ENCODE measurements around the gene CFAP46. TPM values are rescaled to one million over a fixed set of nuclear protein-coding genes. Genes with fewer than 3 reads are reported as not detected.

Gene CFAP46
- polyA plus RNA-seq, 1 donor from 2014 or later, result 2.6 TPM

DNA sequence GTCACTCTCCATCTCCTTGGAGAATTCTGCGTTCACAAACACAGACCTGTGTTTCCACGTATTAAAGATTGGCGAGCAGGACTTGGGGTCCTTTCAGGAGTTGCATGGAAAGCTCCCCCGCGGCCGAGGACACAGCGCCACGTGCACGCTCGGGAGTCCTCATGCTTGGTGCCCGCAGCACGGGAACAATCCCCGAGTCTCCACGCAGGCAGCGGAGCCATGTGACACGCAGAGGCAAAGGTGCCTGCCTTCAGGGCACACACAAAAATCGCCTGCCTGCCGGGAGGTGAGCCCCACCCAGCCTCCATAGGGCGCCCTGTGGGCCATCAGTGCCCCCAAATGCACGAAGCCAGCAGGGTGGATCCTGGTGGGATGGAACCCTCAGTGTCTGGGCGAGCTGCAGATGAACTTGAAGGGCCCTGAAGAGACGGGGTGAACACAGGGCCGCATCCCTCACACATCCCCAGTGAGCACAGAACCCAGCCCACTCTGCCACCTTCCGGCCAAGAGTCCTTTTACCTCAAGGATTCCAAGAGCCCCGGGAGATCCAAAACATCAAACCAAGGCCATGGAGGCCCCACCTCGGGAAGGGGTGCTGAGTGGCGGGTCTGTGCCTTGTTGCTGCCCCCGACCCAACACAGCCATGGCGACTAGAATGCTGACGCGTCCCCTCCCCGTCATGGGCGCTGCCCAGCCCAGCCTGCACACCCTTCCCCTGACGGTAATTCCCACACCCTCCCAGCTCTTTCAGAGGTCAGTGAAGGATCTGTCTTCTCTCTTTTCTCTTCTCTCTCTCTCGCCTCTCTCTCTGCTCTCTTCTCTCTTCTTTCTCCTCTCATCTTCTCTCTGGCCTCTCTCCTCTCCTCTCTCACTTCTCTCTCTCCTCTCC is 55.9 kb downstream of the CFAP46 start:
- no peak overlapping the region for H3K4me3 ChIP-seq (ENCODE audit: low read length)
- no peaks in the 10 kb centered on the region for H3F3A ChIP-seq (ENCODE audit: insufficient read depth, low read length, poor library complexity, severe bottlenecking)
- no peaks in the 10 kb centered on the region for H4K20me1 ChIP-seq (ENCODE audit: insufficient read depth)
- H3K36me3 ChIP-seq (ENCODE audit: insufficient read depth, low read length), result no peaks in the 10 kb centered on the region
- H3K9me3 ChIP-seq (ENCODE audit: low read length), result no peaks in the 10 kb centered on the region
- no peak overlapping the region for H3K4me2 ChIP-seq (ENCODE audit: low read length)
- TF ChIP-seq SMC3 (conservative IDR thresholded peaks at IDR 0.05; ENCODE audit: poor library complexity) (no peak), EZH2 (IDR thresholded peaks at IDR 0.05; ENCODE audit: borderline replicate concordance, insufficient read depth, low read length, poor library complexity, severe bottlenecking) (no peak), MXI1 (conservative IDR thresholded peaks at IDR 0.05; ENCODE audit: poor library complexity, severe bottlenecking) (no peak), EP300 (conservative IDR thresholded peaks at IDR 0.05; ENCODE audit: poor library complexity, severe bottlenecking) (no peak), RAD21 (conservative IDR thresholded peaks at IDR 0.05) (no peak), TAF1 (IDR thresholded peaks at IDR 0.05; ENCODE audit: low read depth) (no peak), POLR2AphosphoS5 (IDR thresholded peaks at IDR 0.05) (no peak)
- TF ChIP-seq, protein P1, sequence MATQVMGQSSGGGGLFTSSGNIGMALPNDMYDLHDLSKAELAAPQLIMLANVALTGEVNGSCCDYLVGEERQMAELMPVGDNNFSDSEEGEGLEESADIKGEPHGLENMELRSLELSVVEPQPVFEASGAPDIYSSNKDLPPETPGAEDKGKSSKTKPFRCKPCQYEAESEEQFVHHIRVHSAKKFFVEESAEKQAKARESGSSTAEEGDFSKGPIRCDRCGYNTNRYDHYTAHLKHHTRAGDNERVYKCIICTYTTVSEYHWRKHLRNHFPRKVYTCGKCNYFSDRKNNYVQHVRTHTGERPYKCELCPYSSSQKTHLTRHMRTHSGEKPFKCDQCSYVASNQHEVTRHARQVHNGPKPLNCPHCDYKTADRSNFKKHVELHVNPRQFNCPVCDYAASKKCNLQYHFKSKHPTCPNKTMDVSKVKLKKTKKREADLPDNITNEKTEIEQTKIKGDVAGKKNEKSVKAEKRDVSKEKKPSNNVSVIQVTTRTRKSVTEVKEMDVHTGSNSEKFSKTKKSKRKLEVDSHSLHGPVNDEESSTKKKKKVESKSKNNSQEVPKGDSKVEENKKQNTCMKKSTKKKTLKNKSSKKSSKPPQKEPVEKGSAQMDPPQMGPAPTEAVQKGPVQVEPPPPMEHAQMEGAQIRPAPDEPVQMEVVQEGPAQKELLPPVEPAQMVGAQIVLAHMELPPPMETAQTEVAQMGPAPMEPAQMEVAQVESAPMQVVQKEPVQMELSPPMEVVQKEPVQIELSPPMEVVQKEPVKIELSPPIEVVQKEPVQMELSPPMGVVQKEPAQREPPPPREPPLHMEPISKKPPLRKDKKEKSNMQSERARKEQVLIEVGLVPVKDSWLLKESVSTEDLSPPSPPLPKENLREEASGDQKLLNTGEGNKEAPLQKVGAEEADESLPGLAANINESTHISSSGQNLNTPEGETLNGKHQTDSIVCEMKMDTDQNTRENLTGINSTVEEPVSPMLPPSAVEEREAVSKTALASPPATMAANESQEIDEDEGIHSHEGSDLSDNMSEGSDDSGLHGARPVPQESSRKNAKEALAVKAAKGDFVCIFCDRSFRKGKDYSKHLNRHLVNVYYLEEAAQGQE (IDR thresholded peaks at IDR 0.05; ENCODE audit: borderline replicate concordance), result no peak
- TF ChIP-seq, protein P2, sequence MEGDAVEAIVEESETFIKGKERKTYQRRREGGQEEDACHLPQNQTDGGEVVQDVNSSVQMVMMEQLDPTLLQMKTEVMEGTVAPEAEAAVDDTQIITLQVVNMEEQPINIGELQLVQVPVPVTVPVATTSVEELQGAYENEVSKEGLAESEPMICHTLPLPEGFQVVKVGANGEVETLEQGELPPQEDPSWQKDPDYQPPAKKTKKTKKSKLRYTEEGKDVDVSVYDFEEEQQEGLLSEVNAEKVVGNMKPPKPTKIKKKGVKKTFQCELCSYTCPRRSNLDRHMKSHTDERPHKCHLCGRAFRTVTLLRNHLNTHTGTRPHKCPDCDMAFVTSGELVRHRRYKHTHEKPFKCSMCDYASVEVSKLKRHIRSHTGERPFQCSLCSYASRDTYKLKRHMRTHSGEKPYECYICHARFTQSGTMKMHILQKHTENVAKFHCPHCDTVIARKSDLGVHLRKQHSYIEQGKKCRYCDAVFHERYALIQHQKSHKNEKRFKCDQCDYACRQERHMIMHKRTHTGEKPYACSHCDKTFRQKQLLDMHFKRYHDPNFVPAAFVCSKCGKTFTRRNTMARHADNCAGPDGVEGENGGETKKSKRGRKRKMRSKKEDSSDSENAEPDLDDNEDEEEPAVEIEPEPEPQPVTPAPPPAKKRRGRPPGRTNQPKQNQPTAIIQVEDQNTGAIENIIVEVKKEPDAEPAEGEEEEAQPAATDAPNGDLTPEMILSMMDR (IDR thresholded peaks at IDR 0.05; ENCODE audit: poor library complexity, severe bottlenecking), result no peak
- H3K79me2 ChIP-seq (replicated peaks; ENCODE audit: insufficient read depth, low read length), result no peaks in the 10 kb centered on the region
- no peak overlapping the region for H2AFZ ChIP-seq (ENCODE audit: low read depth, low read length)
- no peak overlapping the region for H3K27ac ChIP-seq (ENCODE audit: low read length)
- H3K27me3 ChIP-seq (ENCODE audit: insufficient read depth, low read depth, low read length), result no peaks in the 10 kb centered on the region
- H3K9me2 ChIP-seq (ENCODE audit: insufficient read depth, low read length), result no peaks in the 10 kb centered on the region
- no peak overlapping the region for H3K9ac ChIP-seq (ENCODE audit: low read length)

DNA sequence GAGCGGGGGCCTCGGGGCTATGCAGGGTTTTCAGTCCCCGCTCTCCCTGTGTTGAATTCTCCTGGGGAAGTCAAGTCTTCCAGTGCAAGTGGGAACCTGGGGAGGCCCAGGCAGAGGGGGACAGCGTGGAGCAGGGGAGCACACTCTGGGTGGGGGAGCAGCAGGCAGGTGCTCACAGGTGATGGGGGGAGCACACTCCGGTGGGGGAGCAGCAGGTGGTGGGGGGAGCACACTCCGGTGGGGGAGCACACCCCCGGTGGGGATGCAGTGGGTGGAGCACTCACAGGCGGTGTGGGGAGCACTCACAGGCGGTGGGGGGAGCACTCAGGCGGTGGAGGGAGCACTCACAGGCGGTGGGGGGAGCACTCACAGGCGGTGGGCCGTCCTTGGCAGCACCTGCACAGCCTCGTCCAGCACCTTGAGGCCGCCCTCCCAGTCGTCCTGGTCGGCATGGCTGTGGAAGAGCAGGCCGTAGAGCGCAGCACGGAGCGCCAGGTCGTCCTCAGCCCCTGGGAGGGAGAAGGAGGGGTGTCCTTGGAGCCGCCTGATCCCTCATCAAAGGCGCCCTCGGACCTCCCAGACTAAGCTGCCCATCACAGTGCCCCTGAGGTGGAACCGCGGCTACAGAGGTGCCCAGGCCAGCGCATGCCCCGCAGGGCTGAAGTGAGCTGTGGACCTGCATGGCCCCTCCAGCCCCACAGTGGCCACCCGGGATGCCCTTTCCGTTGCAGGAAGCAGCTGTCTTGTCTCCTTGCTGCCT is 56.7 kb downstream of the CFAP46 start:
- no peak overlapping the region for H2AFZ ChIP-seq (ENCODE audit: low read depth, low read length)
- no peak overlapping the region for H3K27ac ChIP-seq (ENCODE audit: low read length)
- H3F3A ChIP-seq (ENCODE audit: insufficient read depth, low read length, poor library complexity, severe bottlenecking), result no peaks in the 10 kb centered on the region
- no peaks in the 10 kb centered on the region for H4K20me1 ChIP-seq (ENCODE audit: insufficient read depth)
- H3K27me3 ChIP-seq (ENCODE audit: insufficient read depth, low read depth, low read length), result no peaks in the 10 kb centered on the region
- TF ChIP-seq MXI1 (conservative IDR thresholded peaks at IDR 0.05; ENCODE audit: poor library complexity, severe bottlenecking) (no peak), RAD21 (conservative IDR thresholded peaks at IDR 0.05) (no peak), EZH2 (IDR thresholded peaks at IDR 0.05; ENCODE audit: borderline replicate concordance, insufficient read depth, low read length, poor library complexity, severe bottlenecking) (no peak), POLR2AphosphoS5 (IDR thresholded peaks at IDR 0.05) (no peak)
- TF ChIP-seq, protein P1 (IDR thresholded peaks at IDR 0.05; ENCODE audit: borderline replicate concordance), result no peak
- H3K4me3 ChIP-seq (ENCODE audit: low read length), result no peak overlapping the region
- H3K4me2 ChIP-seq (ENCODE audit: low read length), result no peak overlapping the region
- no peak overlapping the region for H3K9ac ChIP-seq (ENCODE audit: low read length)
- H3K9me2 ChIP-seq (ENCODE audit: insufficient read depth, low read length), result no peaks in the 10 kb centered on the region
- no peaks in the 10 kb centered on the region for H3K36me3 ChIP-seq (ENCODE audit: insufficient read depth, low read length)
- H3K9me3 ChIP-seq (ENCODE audit: low read length), result no peaks in the 10 kb centered on the region
- H3K79me2 ChIP-seq (replicated peaks; ENCODE audit: insufficient read depth, low read length), result no peaks in the 10 kb centered on the region

All from neural cell (in vitro differentiated cells).